ENCODE results near the gene EPAS1.

The EPAS1 gene

DNA sequence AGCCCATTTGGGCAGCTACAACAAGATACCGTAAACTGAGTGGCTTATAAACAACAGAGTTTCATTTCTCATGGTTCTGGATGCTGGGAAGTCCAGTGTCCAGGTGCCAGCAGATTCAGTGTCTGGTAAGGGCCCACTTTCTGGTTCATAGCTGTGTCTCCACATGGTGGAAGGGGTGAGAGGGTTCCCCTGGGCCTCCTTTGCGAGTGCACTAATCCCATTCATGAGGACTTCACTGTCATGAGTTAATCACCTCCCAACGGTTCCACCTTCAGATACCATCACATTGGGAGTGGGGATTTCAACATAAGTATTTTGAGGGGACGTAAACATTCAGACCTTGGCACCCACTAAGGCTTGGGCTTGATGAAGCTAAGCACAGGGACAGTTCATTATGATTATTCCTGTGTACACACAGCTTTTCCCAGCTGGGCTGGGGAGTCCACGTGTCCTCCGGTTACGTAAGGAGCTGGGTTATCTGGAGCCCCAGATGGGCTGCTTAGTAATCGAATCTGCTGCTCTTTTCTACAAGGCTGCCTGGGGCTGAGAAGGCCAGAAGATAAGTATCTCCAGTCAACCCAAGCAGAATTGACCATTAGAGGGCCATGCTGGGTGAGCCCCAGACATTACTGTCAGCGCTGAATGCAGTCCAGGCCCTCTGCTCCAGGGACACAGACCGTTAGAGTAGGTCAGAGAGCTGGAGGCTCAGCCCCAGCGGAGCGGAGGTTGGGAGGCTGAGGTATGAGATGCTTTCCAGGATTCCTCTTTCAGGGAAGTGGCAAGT is 42.7 kb downstream of the EPAS1 start:
- no peak for DNase-seq (ENCODE audit: low read depth)

DNA sequence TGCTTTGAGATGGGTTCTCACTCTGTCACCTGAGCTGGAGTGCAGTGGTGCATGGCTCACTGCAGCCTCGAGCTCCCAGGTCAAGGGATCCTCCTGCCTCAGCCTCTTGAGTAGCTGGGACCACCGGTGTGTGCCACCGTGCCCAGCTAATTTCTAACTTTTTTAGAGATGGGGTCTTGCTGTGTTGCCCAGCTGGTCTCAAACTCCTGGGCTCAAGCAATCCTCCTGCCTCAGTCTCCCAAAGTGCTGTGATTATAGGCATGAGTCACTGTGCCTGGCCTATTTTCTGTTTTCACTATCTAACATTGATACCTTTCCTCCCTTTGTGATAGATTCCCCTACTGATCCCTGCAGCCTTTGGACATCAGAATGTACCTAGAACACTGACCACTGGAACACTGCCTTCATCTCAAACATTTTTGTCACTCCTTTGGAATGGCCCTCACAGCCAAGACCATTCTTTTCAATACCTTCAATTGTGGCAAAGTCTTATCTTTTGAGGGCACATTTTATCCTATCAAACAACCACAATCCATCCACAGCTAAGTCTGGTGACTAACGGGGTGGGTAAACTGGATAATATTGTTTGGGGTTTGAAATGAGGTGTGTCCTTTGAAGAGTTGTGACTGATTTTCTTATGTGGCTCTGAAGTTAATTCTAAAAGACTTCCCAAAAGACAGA is 43.7 kb downstream of the EPAS1 start:
- DNase-seq (ENCODE audit: low read depth) = no peak

DNA sequence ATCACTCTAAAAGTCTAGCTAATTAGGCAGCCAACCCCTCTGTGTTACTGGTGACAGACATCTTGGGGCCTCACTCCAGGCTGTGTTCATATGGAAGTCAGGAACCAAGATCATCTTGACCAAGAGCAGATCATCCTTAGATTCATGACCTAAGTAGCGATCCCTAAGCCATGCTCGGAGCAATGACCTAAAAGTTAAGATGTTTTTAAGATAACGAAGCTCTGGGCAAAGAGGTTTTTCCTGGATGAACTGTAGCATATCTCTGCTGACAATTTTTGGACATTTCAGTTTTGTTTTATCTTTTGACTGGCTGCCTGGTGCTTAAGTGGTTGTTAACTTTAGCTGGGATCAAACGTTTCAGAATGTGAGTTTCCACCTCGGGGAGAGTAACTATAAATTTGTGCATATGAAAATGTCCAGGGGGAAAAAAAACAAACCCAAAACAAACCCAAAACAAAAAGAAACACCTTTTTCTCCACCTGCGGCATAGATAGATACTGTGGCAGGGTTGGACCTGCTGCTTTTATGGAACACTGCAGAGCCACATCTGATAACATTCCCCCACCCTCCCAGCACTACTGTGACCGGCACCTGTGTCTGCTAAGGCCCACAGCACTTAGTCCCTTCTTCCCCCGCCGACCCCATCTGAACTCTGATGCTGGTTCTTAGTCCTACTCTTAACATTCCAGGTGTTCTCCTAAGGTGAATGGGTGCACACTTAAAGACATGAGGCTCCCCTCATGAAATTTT is 45.5 kb downstream of the EPAS1 start:
- DNase-seq (ENCODE audit: low read depth) = no peak

DNA sequence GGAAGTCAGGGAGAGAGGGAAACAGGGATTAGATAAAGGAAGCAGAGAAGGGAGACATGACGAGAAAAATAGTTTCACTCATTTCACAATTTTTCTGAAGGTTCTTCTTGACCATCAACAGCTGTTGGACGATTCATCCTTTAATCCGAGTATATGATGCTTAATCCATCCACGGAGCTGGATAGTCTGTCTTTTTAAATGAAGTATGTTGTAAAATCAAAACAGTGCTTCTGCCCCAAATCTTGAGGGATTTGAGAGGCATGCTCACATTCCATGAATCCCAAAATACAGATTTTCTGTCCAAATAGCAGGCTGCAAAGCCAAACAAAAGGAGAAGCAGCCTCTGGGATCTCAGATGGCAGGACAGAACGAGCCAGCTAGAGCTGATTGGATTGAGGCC is 47.5 kb downstream of the EPAS1 start:
- DNase-seq (ENCODE audit: low read depth) = no peak

DNA sequence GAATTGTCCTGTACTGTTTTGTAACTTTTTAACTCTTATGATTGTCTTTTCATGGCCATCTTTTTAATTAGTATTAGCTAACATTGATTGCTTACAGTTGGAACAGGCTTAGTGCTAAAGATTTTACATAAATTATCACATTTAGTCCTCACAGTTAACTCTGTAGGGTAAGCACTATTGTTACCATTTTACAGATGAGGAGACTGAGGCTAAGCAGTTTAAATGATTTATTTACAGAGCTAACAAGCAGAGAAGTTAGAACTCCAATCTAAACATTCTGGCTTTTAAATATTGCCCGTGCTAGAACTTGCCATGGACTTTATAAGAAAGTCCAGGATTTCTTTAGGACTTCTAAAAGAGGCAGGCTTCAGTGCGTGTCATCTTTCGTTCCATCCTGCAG is 48.6 kb downstream of the EPAS1 start:
- no peak for DNase-seq (ENCODE audit: low read depth)

DNA sequence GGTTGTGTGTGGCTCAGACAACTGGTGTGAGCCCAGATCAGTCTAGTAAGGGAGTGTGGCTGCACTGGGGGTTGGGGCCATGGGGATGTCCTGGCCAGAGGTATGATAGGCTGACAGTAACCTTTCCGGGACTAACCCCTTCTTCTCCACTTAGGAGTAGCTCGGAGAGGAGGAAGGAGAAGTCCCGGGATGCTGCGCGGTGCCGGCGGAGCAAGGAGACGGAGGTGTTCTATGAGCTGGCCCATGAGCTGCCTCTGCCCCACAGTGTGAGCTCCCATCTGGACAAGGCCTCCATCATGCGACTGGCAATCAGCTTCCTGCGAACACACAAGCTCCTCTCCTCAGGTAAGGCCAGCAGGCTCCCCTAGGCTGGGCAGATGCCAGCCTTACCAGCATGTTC is 49.5 kb downstream of the EPAS1 start:
- no peak for DNase-seq (ENCODE audit: low read depth)

DNA sequence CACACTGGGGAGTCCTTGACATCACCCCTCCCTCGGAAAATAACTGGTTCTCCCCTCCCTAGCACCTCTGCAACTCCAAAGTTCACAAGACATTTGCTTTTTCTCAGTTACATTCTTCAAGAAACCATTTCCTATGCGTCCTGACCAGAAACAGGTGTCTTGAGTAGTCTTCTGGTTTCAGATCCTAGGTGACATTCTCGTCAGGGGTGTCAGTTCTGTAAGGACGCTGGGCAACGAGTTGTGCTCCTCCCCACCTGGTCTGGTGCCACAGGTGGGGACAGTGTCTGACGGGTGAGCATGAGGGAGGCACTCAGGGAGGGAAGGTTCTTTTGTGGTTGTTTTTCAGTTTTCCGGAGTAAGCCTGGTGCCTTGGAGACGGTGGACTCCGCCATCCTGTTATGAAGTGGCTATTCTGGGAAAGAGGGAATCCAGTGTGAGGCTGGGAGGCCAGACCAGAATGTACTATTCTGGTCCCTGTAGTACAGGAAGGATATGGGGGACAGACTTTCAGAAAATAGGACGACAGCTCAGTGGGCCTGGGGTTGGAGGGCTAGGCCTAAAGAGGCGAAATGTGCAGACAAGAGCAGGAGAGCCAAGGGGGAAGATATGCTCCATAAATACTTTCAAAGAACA is 50.6 kb downstream of the EPAS1 start:
- DNase-seq (ENCODE audit: low read depth) = no peak

DNA sequence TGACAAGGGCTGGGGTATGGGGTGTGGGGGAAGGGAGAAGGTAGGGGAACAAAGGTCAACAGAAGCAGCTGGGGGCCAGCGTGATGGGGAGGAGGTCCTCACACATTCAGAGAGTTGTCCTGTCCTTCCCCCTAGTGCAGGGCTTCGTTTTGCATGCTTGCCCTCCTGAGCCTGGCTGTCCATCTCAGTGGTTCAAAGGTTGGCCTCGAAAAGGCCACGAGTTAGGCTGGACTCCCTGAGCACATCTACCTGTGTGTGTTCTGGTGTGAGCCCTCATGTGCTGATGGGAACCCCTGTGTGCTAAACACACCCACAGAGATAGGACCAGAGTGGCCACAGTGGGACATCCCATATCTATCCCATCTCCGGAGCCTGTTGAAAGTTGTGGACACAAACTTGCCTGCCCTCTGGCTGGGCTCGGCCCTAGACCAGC is 51.9 kb downstream of the EPAS1 start:
- DNase-seq (ENCODE audit: low read depth) = no peak

DNA sequence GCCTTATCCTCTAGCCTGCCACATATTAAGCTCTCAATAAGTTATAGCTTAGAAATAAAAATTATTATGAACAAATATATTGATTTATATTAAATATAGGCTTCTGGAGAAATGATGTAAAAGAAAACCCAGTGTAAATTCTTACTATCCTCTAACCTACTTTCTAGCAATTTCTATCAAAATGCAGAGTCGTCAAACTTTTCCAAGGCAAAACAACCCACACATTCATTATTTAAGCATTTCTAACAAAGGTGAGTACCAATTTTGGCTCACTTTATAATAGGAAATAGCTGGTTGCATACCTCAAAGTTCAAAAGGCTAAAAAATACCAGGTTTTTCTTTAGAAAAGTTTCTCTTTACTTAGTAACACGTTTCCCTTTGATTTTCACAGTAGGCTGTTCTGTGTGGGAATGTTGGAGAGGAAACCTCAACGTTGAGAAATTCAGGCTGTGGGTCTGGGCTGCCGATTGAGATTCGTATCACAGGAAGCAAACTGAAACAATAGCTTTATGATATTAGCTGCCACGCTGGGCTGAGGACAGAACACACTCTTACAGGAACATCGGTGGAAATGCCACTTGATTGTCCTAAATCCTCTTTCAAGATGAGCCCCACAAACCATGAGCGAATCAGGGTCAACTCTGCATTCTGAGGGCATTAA is 53.0 kb downstream of the EPAS1 start:
- no peak for DNase-seq (ENCODE audit: low read depth)

DNA sequence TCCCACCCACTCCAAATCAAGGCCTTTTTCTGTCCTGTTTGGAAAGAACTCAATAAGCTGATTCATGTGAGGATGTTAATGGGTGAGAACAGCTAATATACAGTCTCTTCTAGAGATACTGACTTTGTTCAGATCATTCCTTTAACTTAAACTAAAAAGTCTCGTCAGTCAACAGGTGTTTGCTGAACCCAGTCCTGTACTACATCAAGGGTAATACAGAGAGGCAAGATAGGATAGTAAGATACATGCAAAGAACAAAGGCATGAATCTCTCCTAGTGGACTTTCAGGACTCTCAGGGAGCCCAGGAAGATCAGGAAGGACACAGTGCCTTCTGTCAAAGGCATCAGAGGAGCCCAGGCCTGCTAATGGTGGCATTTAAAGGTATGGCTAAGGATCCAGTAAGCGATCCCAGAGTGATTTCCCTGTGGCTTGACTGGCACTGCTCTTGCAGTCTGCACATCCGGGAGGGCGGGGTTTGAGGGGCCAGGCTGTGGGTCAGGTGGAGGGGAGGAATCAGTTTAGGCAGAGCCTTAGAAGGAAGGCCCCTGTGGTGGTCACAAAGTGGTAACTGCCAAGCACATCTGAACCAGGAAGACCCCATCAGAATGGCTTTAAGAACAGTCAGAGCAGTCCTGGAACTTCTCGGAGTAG is 54.0 kb downstream of the EPAS1 start:
- DNase-seq (ENCODE audit: low read depth) = no peak

DNA sequence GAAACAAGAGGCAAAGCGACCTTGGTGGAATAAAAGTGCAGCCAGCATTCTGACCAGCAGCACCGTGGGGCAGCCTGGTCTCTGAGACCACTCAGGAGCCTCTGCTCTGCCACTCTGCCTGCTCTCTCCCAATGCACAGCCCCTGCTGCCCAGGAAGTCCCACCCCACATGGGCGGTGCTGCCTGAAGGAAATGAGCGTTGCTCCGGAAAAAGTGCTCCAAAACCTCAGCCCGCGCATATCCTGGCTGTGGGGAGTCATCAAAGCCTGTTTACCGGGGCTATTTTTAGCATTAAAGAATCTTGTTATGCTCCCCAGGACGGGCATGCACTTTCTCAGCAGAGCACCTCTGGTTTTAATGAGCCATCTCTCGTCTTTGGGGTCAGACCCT is 54.5 kb downstream of the EPAS1 start:
- no peak for DNase-seq (ENCODE audit: low read depth)

DNA sequence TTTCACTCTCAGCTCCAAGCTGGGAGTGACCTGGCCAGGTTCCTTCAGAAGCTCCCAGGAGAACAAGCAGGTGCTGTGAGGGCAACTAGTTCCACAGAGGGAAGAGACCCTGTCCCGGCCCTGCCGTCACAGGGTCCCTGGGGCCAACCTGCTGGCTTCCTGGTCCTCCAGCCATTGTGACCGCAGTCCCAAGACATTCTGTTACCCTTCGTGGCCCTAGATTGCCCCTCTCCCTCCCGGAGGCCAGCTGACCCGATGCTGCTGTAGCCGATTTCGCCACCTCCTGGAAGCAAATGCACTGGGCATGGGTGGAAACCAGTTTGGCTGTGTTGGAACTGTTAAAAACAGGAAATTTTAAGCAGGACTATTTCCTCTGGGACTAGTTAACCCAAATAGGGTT is 55.4 kb downstream of the EPAS1 start:
- DNase-seq (ENCODE audit: low read depth) = no peak

DNA sequence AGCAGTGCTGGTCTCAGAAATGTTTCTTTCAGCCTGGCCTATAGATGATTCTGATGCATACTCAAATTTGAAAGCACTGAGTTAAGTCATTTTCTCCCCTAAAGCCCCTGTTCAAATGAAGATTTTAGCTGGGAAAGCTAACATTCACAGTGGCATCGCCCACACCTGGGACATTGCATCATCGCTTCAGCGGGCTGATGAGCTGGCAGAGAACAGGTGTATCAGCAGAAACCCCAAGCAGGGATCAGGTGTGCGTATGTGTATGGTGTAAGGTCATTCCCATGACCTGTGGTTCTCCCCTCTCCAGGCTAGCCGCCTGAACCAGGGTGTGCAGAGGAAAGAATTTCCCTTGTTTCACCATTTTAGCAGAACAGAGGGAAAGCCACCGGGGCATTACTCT is 56.3 kb downstream of the EPAS1 start:
- no peak for DNase-seq (ENCODE audit: low read depth)

DNA sequence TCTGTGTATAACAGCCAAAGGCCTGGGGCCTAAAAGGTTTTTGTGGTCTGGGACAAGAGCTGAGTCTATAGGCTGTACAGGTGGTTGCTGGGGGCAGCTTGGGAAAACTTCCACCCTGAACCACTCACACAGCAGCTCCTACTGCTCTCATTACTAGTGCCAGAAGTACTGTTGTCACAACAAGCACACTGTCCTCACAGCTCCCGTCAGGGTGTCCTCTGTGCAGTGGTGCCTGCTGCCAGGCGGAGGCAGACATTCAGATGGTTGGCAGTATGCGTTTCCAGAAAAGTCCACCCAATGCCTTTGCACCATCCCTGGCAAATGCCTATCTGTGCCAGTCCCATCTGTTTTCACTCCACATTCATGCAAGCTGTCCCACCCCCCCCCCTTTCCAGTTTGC is 58.5 kb downstream of the EPAS1 start:
- no peak for DNase-seq (ENCODE audit: low read depth)

DNA sequence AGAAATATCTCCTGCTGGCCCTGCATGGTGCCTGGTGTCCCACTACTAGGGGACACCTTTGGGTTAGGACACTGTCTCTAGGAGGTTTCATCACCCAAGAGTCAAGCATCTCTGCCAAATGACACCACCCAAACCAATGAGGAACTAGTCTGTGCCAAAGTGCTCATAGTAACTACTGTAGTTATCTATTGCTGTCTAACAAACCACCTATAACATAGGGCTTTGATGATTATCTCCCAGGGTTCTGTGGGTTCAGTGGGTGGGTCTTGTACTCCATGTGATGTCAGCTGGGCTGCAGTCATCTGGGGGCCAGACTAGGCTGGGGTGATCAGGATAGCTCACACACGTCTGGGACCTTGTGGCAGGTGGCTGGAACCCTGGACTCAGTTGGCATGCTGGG is 59.8 kb downstream of the EPAS1 start:
- DNase-seq (ENCODE audit: low read depth) = no peak

DNA sequence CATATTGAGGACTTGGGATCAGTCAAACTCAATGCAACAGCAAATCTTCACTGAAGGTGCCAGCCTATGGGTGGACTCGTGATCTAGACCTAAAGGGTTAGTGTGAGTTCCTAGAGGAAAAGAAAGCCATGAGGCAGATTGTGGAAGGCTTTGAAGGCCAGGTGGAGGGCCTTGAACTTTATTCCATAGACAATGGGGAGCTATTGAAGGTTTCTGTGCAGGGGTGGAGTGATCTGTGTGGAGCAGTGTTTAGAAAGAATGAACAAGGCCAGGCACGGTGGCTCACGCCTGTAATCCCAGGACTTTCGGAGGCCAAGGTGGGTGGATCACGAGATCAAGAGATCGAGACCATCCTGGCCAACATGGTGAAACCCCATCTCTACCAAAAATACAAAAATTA is 61.5 kb downstream of the EPAS1 start:
- no peak for DNase-seq (ENCODE audit: low read depth)

DNA sequence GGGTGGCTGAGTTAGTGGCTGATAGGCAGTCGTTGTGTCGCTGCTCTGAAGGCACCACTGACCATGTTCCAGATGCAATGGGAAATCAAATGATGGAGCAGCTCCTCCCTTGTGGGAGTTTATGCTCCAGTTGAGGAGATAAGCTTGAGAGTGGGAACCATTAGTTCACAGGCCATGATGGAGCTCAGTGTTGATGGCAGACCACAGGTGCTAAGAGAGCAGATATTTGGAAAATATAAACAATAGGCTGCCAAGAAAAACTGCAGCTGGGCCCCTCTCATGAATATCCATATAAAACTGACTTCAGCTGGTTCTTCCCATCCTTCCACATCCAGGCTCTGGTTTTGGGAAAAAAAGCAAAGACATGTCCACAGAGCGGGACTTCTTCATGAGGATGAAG is 63.1 kb downstream of the EPAS1 start:
- no peak for DNase-seq (ENCODE audit: low read depth)

DNA sequence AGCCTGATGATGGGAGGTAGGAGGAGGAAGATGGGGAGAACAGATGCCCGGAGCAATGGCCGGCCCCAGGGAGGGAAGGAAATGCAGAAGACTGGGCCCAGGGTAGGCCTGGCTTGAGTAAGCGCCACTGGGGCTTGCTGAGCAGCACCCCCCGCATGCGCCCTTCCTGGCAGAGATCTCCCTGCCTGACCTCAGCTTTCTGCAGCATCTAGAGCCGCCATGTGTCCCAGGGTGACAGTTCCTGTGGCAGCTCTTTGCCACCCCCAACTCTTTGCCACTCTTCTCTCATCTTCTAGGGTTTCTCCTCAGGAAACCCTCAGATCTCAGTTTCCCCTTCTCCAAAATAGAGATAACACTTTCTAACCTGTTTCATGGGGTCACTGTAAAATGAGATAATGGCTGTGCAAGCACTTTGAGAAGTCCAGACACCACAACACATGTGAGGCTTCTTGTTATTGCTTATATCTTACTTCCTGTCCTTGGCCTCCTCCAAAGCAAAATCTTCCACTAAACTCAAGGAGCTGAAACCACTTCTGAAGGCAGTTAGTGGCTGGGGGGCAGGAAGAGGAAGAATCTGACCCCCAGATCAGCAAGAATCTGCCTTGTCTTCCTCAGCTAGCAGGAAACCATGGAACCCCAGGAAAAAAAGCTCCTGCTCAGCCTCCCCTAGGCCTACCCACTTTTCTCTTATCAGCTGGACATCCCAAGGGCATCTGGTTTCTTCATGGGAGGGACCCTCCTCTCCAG is 64.9 kb downstream of the EPAS1 start:
- DNase-seq (ENCODE audit: low read depth) = no peak

DNA sequence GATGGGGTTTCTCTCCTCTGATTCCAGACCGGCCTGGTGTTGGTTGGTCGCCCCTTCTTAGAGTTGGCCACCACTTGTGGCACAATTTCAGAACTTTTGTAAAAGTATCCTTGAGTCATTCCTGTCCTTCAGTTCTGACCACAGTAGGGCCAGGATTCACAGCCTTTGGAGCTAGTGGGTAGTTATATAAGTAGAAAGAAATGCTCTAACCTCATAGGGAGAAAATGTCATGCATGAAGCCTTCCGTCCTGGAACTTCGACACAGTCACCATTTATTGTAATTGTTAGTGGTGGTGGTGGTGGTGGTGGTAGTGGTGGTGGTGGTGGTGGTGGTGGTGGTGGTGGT is 65.4 kb downstream of the EPAS1 start:
- no peak for DNase-seq (ENCODE audit: low read depth)

DNA sequence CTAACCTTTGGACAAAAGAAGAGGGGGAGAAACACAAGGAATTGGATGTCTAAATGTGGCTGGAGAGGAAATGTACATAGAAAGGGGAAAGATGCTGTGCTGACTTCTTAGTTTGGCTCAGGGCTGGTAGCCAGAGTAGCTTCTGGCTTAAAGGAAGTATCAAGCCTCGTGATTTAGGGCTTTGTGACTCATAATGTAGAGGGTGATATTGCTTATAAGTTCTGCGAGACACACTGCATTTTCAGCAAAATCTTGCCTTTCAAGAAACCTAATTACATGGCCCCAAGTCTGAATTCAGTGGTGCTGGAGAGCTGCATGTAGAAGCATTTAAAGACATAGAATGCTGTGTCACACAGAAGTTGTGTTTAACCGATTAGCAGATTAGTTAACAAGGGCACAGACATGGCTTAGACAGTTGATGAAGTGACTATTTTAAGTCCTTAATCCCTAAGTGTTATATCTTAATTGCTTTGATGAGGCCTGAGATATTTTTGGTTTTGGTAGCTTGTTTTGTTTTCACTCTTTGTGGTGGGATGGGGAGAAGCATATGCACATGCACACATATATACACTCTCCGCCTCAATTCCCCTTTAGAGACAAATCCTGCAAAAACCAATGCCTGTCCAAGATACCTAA is 66.4 kb downstream of the EPAS1 start:
- DNase-seq (ENCODE audit: low read depth) = no peak
